Calu3 (cell line): ENCODE measurements around the gene SYT7. TPM values are rescaled to one million over a fixed set of nuclear protein-coding genes. Genes with fewer than 3 reads are reported as not detected.

Experiments
- BruUV-seq: library from RNA; stranded (reverse); fragments of 400-500 nt; replicated peaks from 2 replicates; lab custom pipeline; 2021; lab: Mats Ljungman, UMichigan
- CTCF ChIA-PET: fragments of 300-600 bp; sonication (Branson Sonifier 250); formaldehyde crosslinking; loops from one replicate; lab custom pipeline; 2022; ENCODE audit warnings: antibody characterized with exemption; lab: Charles Lee
- DNase-seq: peaks from one replicate; pipeline ENCODE4 v3.0.0; 2022
- H3K27ac Mint-ChIP-seq: one replicate; pipeline ENCODE4 v1.8.0; 2022; ENCODE audit warnings: mixed read lengths; ENCODE audit not compliant: unreplicated experiment
- H3K27me3 Mint-ChIP-seq: one replicate; pipeline ENCODE4 v1.8.0; 2022; ENCODE audit warnings: mixed read lengths; ENCODE audit not compliant: unreplicated experiment
- H3K36me3 Mint-ChIP-seq: one replicate; pipeline ENCODE4 v1.8.0; 2022; ENCODE audit warnings: mild to moderate bottlenecking, moderate library complexity, mixed read lengths; ENCODE audit not compliant: insufficient read depth, unreplicated experiment
- H3K4me1 Mint-ChIP-seq: one replicate; pipeline ENCODE4 v1.8.0; 2022; ENCODE audit warnings: mild to moderate bottlenecking, low read depth, mixed read lengths; ENCODE audit not compliant: unreplicated experiment
- H3K4me3 Mint-ChIP-seq: one replicate; pipeline ENCODE4 v1.8.0; 2022; ENCODE audit warnings: mild to moderate bottlenecking, low read depth, moderate library complexity, mixed read lengths; ENCODE audit not compliant: unreplicated experiment
- H3K9me3 Mint-ChIP-seq: one replicate; pipeline ENCODE4 v1.8.0; 2022; ENCODE audit warnings: low read depth, mixed read lengths; ENCODE audit not compliant: unreplicated experiment
- CTCF ChIP-seq: fragments of 200-600 bp; IDR thresholded peaks from one replicate; pipeline ENCODE4 v1.8.0; 2022; ENCODE audit warnings: antibody characterized with exemption; ENCODE audit not compliant: unreplicated experiment
- intact Hi-C: fragments of 100-400 bp; cut with micrococcal nuclease; formaldehyde crosslinking; loops from one replicate; pipeline ENCODE4 v1.10.0; 2022; ENCODE audit not compliant: unreplicated experiment
- total RNA-seq: library from RNA; stranded (reverse); gene quantifications from 2 replicates; pipeline ENCODE4 v1.2.3, GENCODE V29; 2022

SYT7 gene
- total RNA-seq, 1 experiment from 2014 or later: 4.4 TPM

- no peak overlapping the region for H3K27ac Mint-ChIP-seq
- TF ChIP-seq CTCF: no peak
- CTCF ChIA-PET: no interaction called here
- no TSS peak for BruUV-seq
- H3K4me1 Mint-ChIP-seq: no peaks in the 10 kb centered on the region
- intact Hi-C loops: no loop called here
- no peak overlapping the region for H3K4me3 Mint-ChIP-seq
- no peak for DNase-seq
- peaks cover 11% of the 10 kb centered on the region for H3K36me3 Mint-ChIP-seq
- no peaks in the 10 kb centered on the region for H3K9me3 Mint-ChIP-seq
- peaks cover 83% of the 10 kb centered on the region for H3K27me3 Mint-ChIP-seq
These were observed 6.3 kb downstream of the SYT7 start for GRCh38 chr11:61574611-61575010.

GRCh38 chr11:61572913-61573312, 8.0 kb downstream of the SYT7 start:
- intact Hi-C loops: no loop called here
- no peak for DNase-seq
- no peak overlapping the region for H3K27ac Mint-ChIP-seq
- H3K4me3 Mint-ChIP-seq: no peak overlapping the region
- no TSS peak for BruUV-seq
- TF ChIP-seq CTCF: no peak
- CTCF ChIA-PET: no interaction called here
- H3K4me1 Mint-ChIP-seq: no peaks in the 10 kb centered on the region
- H3K36me3 Mint-ChIP-seq: peaks cover 10% of the 10 kb centered on the region
- H3K27me3 Mint-ChIP-seq: peaks cover 83% of the 10 kb centered on the region
- no peaks in the 10 kb centered on the region for H3K9me3 Mint-ChIP-seq

GRCh38 chr11:61571869-61572268, 9.0 kb downstream of the SYT7 start:
- TF ChIP-seq CTCF: no peak
- no peak overlapping the region for H3K27ac Mint-ChIP-seq
- DNase-seq: no peak
- peaks cover 8% of the 10 kb centered on the region for H3K36me3 Mint-ChIP-seq
- no peaks in the 10 kb centered on the region for H3K9me3 Mint-ChIP-seq
- CTCF ChIA-PET: no interaction called here
- H3K27me3 Mint-ChIP-seq: peaks cover 88% of the 10 kb centered on the region
- no TSS peak for BruUV-seq
- no peaks in the 10 kb centered on the region for H3K4me1 Mint-ChIP-seq
- intact Hi-C loops: no loop called here
- H3K4me3 Mint-ChIP-seq: no peak overlapping the region

GRCh38 chr11:61571337-61571736, 9.5 kb downstream of the SYT7 start:
- Mint-ChIP-seq H3K4me1 (no peaks in the 10 kb centered on the region), H3K36me3 (peaks cover 5% of the 10 kb centered on the region), H3K27ac (no peak overlapping the region), H3K4me3 (no peak overlapping the region), H3K27me3 (peaks cover 93% of the 10 kb centered on the region), H3K9me3 (no peaks in the 10 kb centered on the region)
- DNase-seq: no peak
- intact Hi-C loops: no loop called here
- TF ChIP-seq CTCF: no peak
- CTCF ChIA-PET: no interaction called here
- no TSS peak for BruUV-seq

GRCh38 chr11:61569701-61570100, 11.2 kb downstream of the SYT7 start:
- BruUV-seq: no TSS peak
- CTCF ChIA-PET: no interaction called here
- Mint-ChIP-seq H3K4me3 (no peak overlapping the region), H3K4me1 (no peaks in the 10 kb centered on the region), H3K36me3 (peaks cover 5% of the 10 kb centered on the region), H3K27me3 (peaks cover 100% of the 10 kb centered on the region), H3K9me3 (no peaks in the 10 kb centered on the region), H3K27ac (no peak overlapping the region)
- intact Hi-C loops: no loop called here
- no peak for TF ChIP-seq CTCF
- DNase-seq: no peak
